ENCODE measurements around the gene NKIRAS2. TPM values are rescaled to one million over a fixed set of nuclear protein-coding genes. Genes with fewer than 3 reads are reported as not detected.
A peak's percentile ranks its signal among the peaks of the same experiment; 100 is the strongest.

Gene NKIRAS2
- total and polyA plus RNA-seq, 2 experiments from 2014 or later = 66.5 to 71.2 TPM

GRCh38 chr17:42067371-42068091 is 47.6 kb downstream of the NKIRAS2 start:
- Histone ChIP-seq H4K20me1 (ENCODE audit: insufficient read depth) (no peaks in the 10 kb centered on the region), H3F3A (ENCODE audit: insufficient read depth) (no peaks in the 10 kb centered on the region), H3K36me3 (ENCODE audit: low read depth) (no peaks in the 10 kb centered on the region), H3K4me2 (ENCODE audit: unreplicated experiment) (no peak overlapping the region), H3K9me3 (ENCODE audit: low read depth) (no peaks in the 10 kb centered on the region), H3K27ac (no peak overlapping the region), H3K4me3 (no peak overlapping the region), H3K9ac (no peak overlapping the region), H3K27me3 (replicated peaks; ENCODE audit: insufficient read depth) (peaks cover 9% of the 10 kb centered on the region), H3K4me1 (ENCODE audit: insufficient read depth) (0 out of 2 replicates have a peak, but pooled peaks cover 4% of the 10 kb centered on the region), H2AFZ (no peak overlapping the region), H3K9me2 (ENCODE audit: insufficient read depth) (no peaks in the 10 kb centered on the region), H3K79me2 (ENCODE audit: insufficient read depth) (no peaks in the 10 kb centered on the region)
- DNase-seq = peak; percentile 51
- no peak for TF ChIP-seq EZH2 (IDR thresholded peaks at IDR 0.05; ENCODE audit: insufficient read depth, poor library complexity, severe bottlenecking)
- no peak for TF ChIP-seq EZH2phosphoT487 (IDR thresholded peaks at IDR 0.05; ENCODE audit: insufficient read depth, low read depth)
- in situ Hi-C loops (cut with MboI) = no loop called here
- WGBS, 2 experiments (ENCODE audit: low coverage in 1 of 2, low lambda C conversion rate in 2 of 2, missing lambda C conversion rate in 2 of 2) = 6 to 7% methylated on average over 12 of the region's 12 CpGs

DNA sequence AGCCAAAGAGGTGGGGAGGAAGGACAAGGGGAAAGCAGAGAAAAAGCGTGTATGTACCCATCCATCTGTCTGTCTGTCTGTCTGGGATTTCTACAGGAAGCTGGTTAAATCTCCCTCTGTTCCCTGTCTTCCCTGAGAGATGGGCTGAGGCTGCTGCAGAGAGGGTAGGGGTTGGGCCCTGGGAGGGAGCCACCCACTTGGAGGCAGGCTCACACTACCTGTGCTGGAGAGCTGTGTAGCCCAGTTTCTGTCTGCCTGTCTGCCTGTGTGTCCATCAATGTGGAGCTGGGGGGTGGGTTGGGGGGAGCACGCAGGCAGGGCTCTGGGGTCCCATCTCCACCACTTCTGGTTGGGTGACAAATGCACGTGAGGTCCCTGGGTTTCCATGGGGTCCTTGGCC is 49.1 kb downstream of the NKIRAS2 start:
- Histone ChIP-seq H3K4me1 (ENCODE audit: insufficient read depth) (0 out of 2 replicates have a peak, but pooled peaks cover 4% of the 10 kb centered on the region), H3K4me2 (ENCODE audit: unreplicated experiment) (no peak overlapping the region), H3K27ac (no peak overlapping the region), H3K9ac (no peak overlapping the region), H3K4me3 (no peak overlapping the region), H3K36me3 (ENCODE audit: low read depth) (no peaks in the 10 kb centered on the region), H3K9me3 (ENCODE audit: low read depth) (no peaks in the 10 kb centered on the region), H3K9me2 (ENCODE audit: insufficient read depth) (no peaks in the 10 kb centered on the region), H2AFZ (no peak overlapping the region), H3F3A (ENCODE audit: insufficient read depth) (no peaks in the 10 kb centered on the region), H3K79me2 (ENCODE audit: insufficient read depth) (no peaks in the 10 kb centered on the region), H4K20me1 (ENCODE audit: insufficient read depth) (no peaks in the 10 kb centered on the region), H3K27me3 (replicated peaks; ENCODE audit: insufficient read depth) (peaks cover 16% of the 10 kb centered on the region)
- no peak for DNase-seq
- in situ Hi-C loops (cut with MboI) = no loop called here
- 86 to 96% methylated on average over 2 to 3 of the region's 3 CpGs for WGBS, 2 experiments (ENCODE audit: low coverage in 1 of 2, low lambda C conversion rate in 2 of 2, missing lambda C conversion rate in 2 of 2)
- TF ChIP-seq EZH2phosphoT487 (IDR thresholded peaks at IDR 0.05; ENCODE audit: insufficient read depth, low read depth) = no peak
- TF ChIP-seq EZH2 (IDR thresholded peaks at IDR 0.05; ENCODE audit: insufficient read depth, poor library complexity, severe bottlenecking) = no peak

GRCh38 chr17:42071810-42072209 is 51.9 kb downstream of the NKIRAS2 start:
- no peaks in the 10 kb centered on the region for H3F3A ChIP-seq (ENCODE audit: insufficient read depth)
- no peak overlapping the region for H3K9ac ChIP-seq
- H3K79me2 ChIP-seq (ENCODE audit: insufficient read depth) = no peaks in the 10 kb centered on the region
- no peak overlapping the region for H3K4me2 ChIP-seq (ENCODE audit: unreplicated experiment)
- peak overlapping the region; percentile 57 for H2AFZ ChIP-seq
- H3K4me3 ChIP-seq = peak overlapping the region; percentile 42; the same call in 1 of the 2 replicates
- H3K9me2 ChIP-seq (ENCODE audit: insufficient read depth) = no peaks in the 10 kb centered on the region
- no peaks in the 10 kb centered on the region for H4K20me1 ChIP-seq (ENCODE audit: insufficient read depth)
- 0 out of 2 replicates have a peak, but pooled peaks cover 4% of the 10 kb centered on the region for H3K4me1 ChIP-seq (ENCODE audit: insufficient read depth)
- in situ Hi-C loops (cut with MboI) = no loop called here
- WGBS, 2 experiments (ENCODE audit: low coverage in 1 of 2, low lambda C conversion rate in 2 of 2, missing lambda C conversion rate in 2 of 2) = 8 to 10% methylated on average over 3 of the region's 3 CpGs
- DNase-seq = no peak
- H3K36me3 ChIP-seq (ENCODE audit: low read depth) = no peaks in the 10 kb centered on the region
- no peaks in the 10 kb centered on the region for H3K9me3 ChIP-seq (ENCODE audit: low read depth)
- H3K27ac ChIP-seq = no peak overlapping the region
- TF ChIP-seq EZH2phosphoT487 (IDR thresholded peaks at IDR 0.05; ENCODE audit: insufficient read depth, low read depth) = no peak
- TF ChIP-seq EZH2 (IDR thresholded peaks at IDR 0.05; ENCODE audit: insufficient read depth, poor library complexity, severe bottlenecking) = no peak
- peaks cover 16% of the 10 kb centered on the region for H3K27me3 ChIP-seq (replicated peaks; ENCODE audit: insufficient read depth)

- H3K4me2 ChIP-seq (ENCODE audit: unreplicated experiment) = peak overlapping the region; percentile 18
- H3K4me1 ChIP-seq (ENCODE audit: insufficient read depth) = 0 out of 2 replicates have a peak, but pooled peaks cover 4% of the 10 kb centered on the region
- H3K9ac ChIP-seq = no peak overlapping the region
- TF ChIP-seq EZH2phosphoT487 (IDR thresholded peaks at IDR 0.05; ENCODE audit: insufficient read depth, low read depth) (no peak), EZH2 (IDR thresholded peaks at IDR 0.05; ENCODE audit: insufficient read depth, poor library complexity, severe bottlenecking) (peak; percentile 67)
- H3K27me3 ChIP-seq (replicated peaks; ENCODE audit: insufficient read depth) = peaks cover 16% of the 10 kb centered on the region
- no peaks in the 10 kb centered on the region for H3K79me2 ChIP-seq (ENCODE audit: insufficient read depth)
- H3K27ac ChIP-seq = no peak overlapping the region
- H3K4me3 ChIP-seq = peak overlapping the region; percentile 42
- DNase-seq = peak; percentile 34
- in situ Hi-C loops (cut with MboI) = no loop called here
- no peaks in the 10 kb centered on the region for H3K36me3 ChIP-seq (ENCODE audit: low read depth)
- no peaks in the 10 kb centered on the region for H3K9me3 ChIP-seq (ENCODE audit: low read depth)
- WGBS, 2 experiments (ENCODE audit: low coverage in 1 of 2, low lambda C conversion rate in 2 of 2, missing lambda C conversion rate in 2 of 2) = 17 to 19% methylated on average over 42 to 53 of the region's 67 CpGs
- H3F3A ChIP-seq (ENCODE audit: insufficient read depth) = no peaks in the 10 kb centered on the region
- peak overlapping the region; percentile 57 for H2AFZ ChIP-seq
- H3K9me2 ChIP-seq (ENCODE audit: insufficient read depth) = no peaks in the 10 kb centered on the region
- H4K20me1 ChIP-seq (ENCODE audit: insufficient read depth) = no peaks in the 10 kb centered on the region
Measured at GRCh38 chr17:42072323-42073187, 52.7 kb downstream of the NKIRAS2 start.

Other genes starting within 250 kb of the NKIRAS2 start
- 2.7 and 3.6 TPM in 2 replicates for gene JUP, start 233.4 kb upstream of the NKIRAS2 start, total RNA-seq (2014; rRNA removed; shearing (Covaris generic))
- 2.3 and 3.1 TPM in 2 replicates for gene JUP, start 233.4 kb upstream of the NKIRAS2 start, polyA plus RNA-seq (2016; fragmentation: Nextera tagmentation; extraction: Ambion mirVana)
- gene P3H4, start 208.1 kb upstream of the NKIRAS2 start, total RNA-seq (2014; rRNA removed; shearing (Covaris generic)) = 116 and 161 TPM in 2 replicates
- gene P3H4, start 208.1 kb upstream of the NKIRAS2 start, polyA plus RNA-seq (2016; fragmentation: Nextera tagmentation; extraction: Ambion mirVana) = 96.9 and 105 TPM in 2 replicates
- 750 and 759 TPM in 2 replicates for gene FKBP10, start 207.1 kb upstream of the NKIRAS2 start, total RNA-seq (2014; rRNA removed; shearing (Covaris generic))
- 78.0 and 81.5 TPM in 2 replicates for gene FKBP10, start 207.1 kb upstream of the NKIRAS2 start, polyA plus RNA-seq (2016; fragmentation: Nextera tagmentation; extraction: Ambion mirVana)
- 61.7 and 69.8 TPM in 2 replicates for gene NT5C3B, start 183.9 kb upstream of the NKIRAS2 start, total RNA-seq (2014; rRNA removed; shearing (Covaris generic))
- gene NT5C3B, start 183.9 kb upstream of the NKIRAS2 start, polyA plus RNA-seq (2016; fragmentation: Nextera tagmentation; extraction: Ambion mirVana) = 59.3 and 69.6 TPM in 2 replicates
- gene KLHL10, start 182.3 kb upstream of the NKIRAS2 start, total RNA-seq (2014; rRNA removed; shearing (Covaris generic)) = 2.3 TPM in 1 of 2 replicates, not detected in the other
- 0.09 TPM in 2 replicates for gene KLHL10, start 182.3 kb upstream of the NKIRAS2 start, polyA plus RNA-seq (2016; fragmentation: Nextera tagmentation; extraction: Ambion mirVana)
- gene KLHL11, start 154.7 kb upstream of the NKIRAS2 start, total RNA-seq (2014; rRNA removed; shearing (Covaris generic)) = 27.7 and 28.5 TPM in 2 replicates
- gene KLHL11, start 154.7 kb upstream of the NKIRAS2 start, polyA plus RNA-seq (2016; fragmentation: Nextera tagmentation; extraction: Ambion mirVana) = 12.5 and 12.8 TPM in 2 replicates
- 139 and 144 TPM in 2 replicates for gene ACLY, start 101.1 kb upstream of the NKIRAS2 start, total RNA-seq (2014; rRNA removed; shearing (Covaris generic))
- gene ACLY, start 101.1 kb upstream of the NKIRAS2 start, polyA plus RNA-seq (2016; fragmentation: Nextera tagmentation; extraction: Ambion mirVana) = 101 TPM in 2 replicates
- gene ODAD4, start 89.5 kb upstream of the NKIRAS2 start, total RNA-seq (2014; rRNA removed; shearing (Covaris generic)) = 0.25 and 0.54 TPM in 2 replicates
- gene ODAD4, start 89.5 kb upstream of the NKIRAS2 start, polyA plus RNA-seq (2016; fragmentation: Nextera tagmentation; extraction: Ambion mirVana) = 0.81 and 1.4 TPM in 2 replicates
- gene CNP, start 53.3 kb upstream of the NKIRAS2 start, total RNA-seq (2014; rRNA removed; shearing (Covaris generic)) = 58.3 and 69.4 TPM in 2 replicates
- gene CNP, start 53.3 kb upstream of the NKIRAS2 start, polyA plus RNA-seq (2016; fragmentation: Nextera tagmentation; extraction: Ambion mirVana) = 103 and 107 TPM in 2 replicates
- 61.6 and 71.3 TPM in 2 replicates for gene DNAJC7, start 2.7 kb upstream of the NKIRAS2 start, total RNA-seq (2014; rRNA removed; shearing (Covaris generic))
- 69.3 and 73.5 TPM in 2 replicates for gene DNAJC7, start 2.7 kb upstream of the NKIRAS2 start, polyA plus RNA-seq (2016; fragmentation: Nextera tagmentation; extraction: Ambion mirVana)
- gene C17orf113, start 30.5 kb downstream of the NKIRAS2 start, total RNA-seq (2014; rRNA removed; shearing (Covaris generic)) = 0.13 TPM in 1 of 2 replicates, not detected in the other
- not detected in 2 replicates for gene C17orf113, start 30.5 kb downstream of the NKIRAS2 start, polyA plus RNA-seq (2016; fragmentation: Nextera tagmentation; extraction: Ambion mirVana)
- not detected in 2 replicates for gene ZNF385C, start 78.4 kb downstream of the NKIRAS2 start, total RNA-seq (2014; rRNA removed; shearing (Covaris generic))
- not detected in 2 replicates for gene ZNF385C, start 78.4 kb downstream of the NKIRAS2 start, polyA plus RNA-seq (2016; fragmentation: Nextera tagmentation; extraction: Ambion mirVana)
- gene DHX58, start 92.6 kb downstream of the NKIRAS2 start, total RNA-seq (2014; rRNA removed; shearing (Covaris generic)) = 2.5 and 11.6 TPM in 2 replicates
- 1.6 and 2.0 TPM in 2 replicates for gene DHX58, start 92.6 kb downstream of the NKIRAS2 start, polyA plus RNA-seq (2016; fragmentation: Nextera tagmentation; extraction: Ambion mirVana)
- 13.9 and 16.8 TPM in 2 replicates for gene KAT2A, start 101.3 kb downstream of the NKIRAS2 start, total RNA-seq (2014; rRNA removed; shearing (Covaris generic))
- 6.0 and 7.2 TPM in 2 replicates for gene KAT2A, start 101.3 kb downstream of the NKIRAS2 start, polyA plus RNA-seq (2016; fragmentation: Nextera tagmentation; extraction: Ambion mirVana)
- not detected in 2 replicates for gene HSPB9, start 102.7 kb downstream of the NKIRAS2 start, total RNA-seq (2014; rRNA removed; shearing (Covaris generic))
- gene HSPB9, start 102.7 kb downstream of the NKIRAS2 start, polyA plus RNA-seq (2016; fragmentation: Nextera tagmentation; extraction: Ambion mirVana) = 0.34 TPM in 1 of 2 replicates, not detected in the other
- 97.5 and 128 TPM in 2 replicates for gene RAB5C, start 134.9 kb downstream of the NKIRAS2 start, total RNA-seq (2014; rRNA removed; shearing (Covaris generic))
- 123 and 124 TPM in 2 replicates for gene RAB5C, start 134.9 kb downstream of the NKIRAS2 start, polyA plus RNA-seq (2016; fragmentation: Nextera tagmentation; extraction: Ambion mirVana)
- not detected in 2 replicates for gene KCNH4, start 161.1 kb downstream of the NKIRAS2 start, total RNA-seq (2014; rRNA removed; shearing (Covaris generic))
- not detected in 2 replicates for gene KCNH4, start 161.1 kb downstream of the NKIRAS2 start, polyA plus RNA-seq (2016; fragmentation: Nextera tagmentation; extraction: Ambion mirVana)
- gene HCRT, start 165.4 kb downstream of the NKIRAS2 start, total RNA-seq (2014; rRNA removed; shearing (Covaris generic)) = not detected in 2 replicates
- gene HCRT, start 165.4 kb downstream of the NKIRAS2 start, polyA plus RNA-seq (2016; fragmentation: Nextera tagmentation; extraction: Ambion mirVana) = not detected in 2 replicates
- gene GHDC, start 174.4 kb downstream of the NKIRAS2 start, total RNA-seq (2014; rRNA removed; shearing (Covaris generic)) = 25.0 and 27.6 TPM in 2 replicates
- gene GHDC, start 174.4 kb downstream of the NKIRAS2 start, polyA plus RNA-seq (2016; fragmentation: Nextera tagmentation; extraction: Ambion mirVana) = 11.1 and 13.0 TPM in 2 replicates

All from GM23248 (cell line).